AG04449 (cell line): ENCODE measurements around the gene CIAPIN1.

Experiments used
- CTCF ChIA-PET: fragments of 350-600 bp; formaldehyde crosslinking; extraction: SDS; loops from one replicate; lab custom pipeline; 2021; ENCODE audit warnings: antibody characterized with exemption; lab: Yijun Ruan, JAX
- POLR2A ChIA-PET: fragments of 400-600, 350-600 bp; formaldehyde crosslinking; extraction: SDS; loops from one replicate; lab custom pipeline; 2020; ENCODE audit warnings: antibody characterized with exemption, inconsistent platforms; lab: Yijun Ruan, JAX
- DNase-seq: peaks from one replicate; pipeline ENCODE4 v3.0.0-alpha.2; 2010; ENCODE audit warnings: low read depth, low spot score
- H3K4me3 ChIP-seq: 2 replicates; pipeline ENCODE4 v1.5.1; 2011; ENCODE audit warnings: low read depth, mild to moderate bottlenecking, control low read depth, low read length
- TF ChIP-seq, protein P1 (sequence below): IDR thresholded peaks from one replicate; pipeline ENCODE4 v1.5.1; 2011; ENCODE audit warnings: mild to moderate bottlenecking, moderate library complexity, low read length, control low read depth, inconsistent platforms; ENCODE audit not compliant: insufficient read depth; ENCODE audit errors: missing control alignments

The CIAPIN1 gene

DNA sequence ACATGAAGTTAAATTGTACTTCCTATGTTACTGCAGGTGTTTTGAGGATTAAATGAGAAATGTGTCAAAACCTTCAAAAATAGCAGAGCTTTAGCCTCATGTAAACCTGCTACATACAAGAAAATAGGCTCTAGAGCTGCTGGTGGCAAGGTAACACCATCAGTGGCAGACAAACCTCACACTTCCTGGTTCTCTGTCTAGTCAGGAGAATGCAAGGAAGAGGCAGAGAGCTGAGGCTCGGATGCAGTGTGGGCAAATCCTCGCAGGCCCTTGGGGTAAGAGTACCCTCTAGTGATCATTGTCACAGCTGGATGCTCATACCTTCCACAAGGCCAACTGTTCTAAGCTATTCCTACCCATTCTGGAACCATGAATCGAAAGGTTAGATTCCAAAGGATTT lies 14.2 kb downstream of the CIAPIN1 start:
- CTCF ChIA-PET = interaction anchor here (1.0 to 6.4 kb wide), 8 partner anchors 8 to 133 kb away, joined by 3 to 91 read pairs (median 4); partner anchors contain the start of gene POLR2C
- POLR2A ChIA-PET = interaction anchor here (1.3 kb wide), 1 partner anchor 14 kb away, joined by 3 read pairs; the partner anchor contains the start of genes CIAPIN1 and COQ9
- no peak for DNase-seq
- TF ChIP-seq, protein P1, sequence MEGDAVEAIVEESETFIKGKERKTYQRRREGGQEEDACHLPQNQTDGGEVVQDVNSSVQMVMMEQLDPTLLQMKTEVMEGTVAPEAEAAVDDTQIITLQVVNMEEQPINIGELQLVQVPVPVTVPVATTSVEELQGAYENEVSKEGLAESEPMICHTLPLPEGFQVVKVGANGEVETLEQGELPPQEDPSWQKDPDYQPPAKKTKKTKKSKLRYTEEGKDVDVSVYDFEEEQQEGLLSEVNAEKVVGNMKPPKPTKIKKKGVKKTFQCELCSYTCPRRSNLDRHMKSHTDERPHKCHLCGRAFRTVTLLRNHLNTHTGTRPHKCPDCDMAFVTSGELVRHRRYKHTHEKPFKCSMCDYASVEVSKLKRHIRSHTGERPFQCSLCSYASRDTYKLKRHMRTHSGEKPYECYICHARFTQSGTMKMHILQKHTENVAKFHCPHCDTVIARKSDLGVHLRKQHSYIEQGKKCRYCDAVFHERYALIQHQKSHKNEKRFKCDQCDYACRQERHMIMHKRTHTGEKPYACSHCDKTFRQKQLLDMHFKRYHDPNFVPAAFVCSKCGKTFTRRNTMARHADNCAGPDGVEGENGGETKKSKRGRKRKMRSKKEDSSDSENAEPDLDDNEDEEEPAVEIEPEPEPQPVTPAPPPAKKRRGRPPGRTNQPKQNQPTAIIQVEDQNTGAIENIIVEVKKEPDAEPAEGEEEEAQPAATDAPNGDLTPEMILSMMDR = no peak
- no peak overlapping the region for H3K4me3 ChIP-seq

DNA sequence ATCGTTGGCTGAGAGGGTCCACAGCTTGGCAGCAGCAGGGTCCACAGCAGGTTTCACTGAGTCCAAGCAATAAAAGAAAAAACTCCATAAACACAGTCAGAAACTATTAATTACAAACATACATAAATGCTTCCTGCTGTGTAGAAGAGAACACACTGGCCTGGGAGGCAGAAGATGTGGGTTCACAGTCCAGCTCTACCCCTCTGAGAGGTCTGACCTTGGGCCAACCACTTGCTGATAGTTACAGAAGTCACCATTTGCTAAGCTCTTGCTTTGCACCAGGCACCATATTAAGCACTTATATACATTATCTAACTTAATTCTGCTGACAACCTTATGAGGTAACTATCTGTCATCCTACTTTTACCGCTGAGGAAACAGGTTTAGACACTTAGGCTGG lies 14.7 kb downstream of the CIAPIN1 start:
- TF ChIP-seq, protein P1 = no peak
- ChIA-PET POLR2A (interaction anchor here (1.3 kb wide), 1 partner anchor 14 kb away, joined by 3 read pairs; the partner anchor contains the start of genes CIAPIN1 and COQ9), CTCF (interaction anchor here (1.0 to 6.4 kb wide), 5 partner anchors 9 to 131 kb away, joined by 3 to 91 read pairs (median 4); no protein-coding TSS in a partner anchor)
- no peak for DNase-seq
- no peak overlapping the region for H3K4me3 ChIP-seq

DNA sequence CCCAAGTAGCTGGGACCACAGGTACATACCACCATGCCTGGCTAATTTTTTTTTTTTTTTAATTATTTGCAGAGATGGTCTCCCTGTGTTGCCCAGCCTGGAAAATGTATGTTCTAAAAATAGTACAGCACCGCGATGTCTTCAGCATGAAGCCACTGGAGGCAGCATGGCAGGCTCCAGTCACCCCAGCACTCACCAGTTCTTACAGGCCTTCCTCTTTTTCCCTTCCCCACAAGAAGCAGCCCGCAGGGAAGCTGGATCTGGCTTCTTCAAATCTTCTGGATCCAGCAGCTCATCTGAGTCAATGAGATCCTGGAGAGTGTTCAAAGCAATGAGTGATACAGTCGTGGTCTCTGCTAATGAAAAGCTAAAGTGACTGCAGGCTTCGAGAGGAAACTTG lies 16.2 kb downstream of the CIAPIN1 start:
- POLR2A ChIA-PET = no interaction called here

DNA sequence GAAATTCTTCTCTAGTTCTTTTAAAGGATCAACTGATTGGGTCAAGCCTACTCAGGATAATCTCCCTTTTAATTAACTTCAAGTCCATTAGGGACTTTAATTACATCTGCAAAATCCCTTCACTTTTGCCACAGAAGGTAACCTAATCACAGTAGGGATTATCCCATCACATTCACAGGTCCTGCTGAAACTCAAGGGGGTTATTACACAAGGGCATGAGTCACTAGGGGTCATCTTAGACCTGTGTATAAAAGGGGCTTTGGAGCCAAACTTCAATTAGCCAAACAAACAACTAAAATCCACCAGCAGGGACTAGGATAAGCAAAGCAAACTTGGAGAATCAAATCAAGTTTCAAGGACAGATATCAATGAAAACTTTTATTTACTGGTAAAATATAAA lies 19.4 kb downstream of the CIAPIN1 start:
- no peak for DNase-seq
- ChIA-PET CTCF (no interaction called here), POLR2A (no interaction called here)
- H3K4me3 ChIP-seq = no peak overlapping the region
- TF ChIP-seq, protein P1 = no peak

More for the DNA sequence above, 16.2 kb downstream of the CIAPIN1 start:
- no peak for DNase-seq
- CTCF ChIA-PET = interaction anchor here (1.3 to 6.4 kb wide), 4 partner anchors 8 to 89 kb away, joined by 3 to 91 read pairs (median 18); no protein-coding TSS in a partner anchor
- TF ChIP-seq, protein P1 = no peak
- no peak overlapping the region for H3K4me3 ChIP-seq

DNA sequence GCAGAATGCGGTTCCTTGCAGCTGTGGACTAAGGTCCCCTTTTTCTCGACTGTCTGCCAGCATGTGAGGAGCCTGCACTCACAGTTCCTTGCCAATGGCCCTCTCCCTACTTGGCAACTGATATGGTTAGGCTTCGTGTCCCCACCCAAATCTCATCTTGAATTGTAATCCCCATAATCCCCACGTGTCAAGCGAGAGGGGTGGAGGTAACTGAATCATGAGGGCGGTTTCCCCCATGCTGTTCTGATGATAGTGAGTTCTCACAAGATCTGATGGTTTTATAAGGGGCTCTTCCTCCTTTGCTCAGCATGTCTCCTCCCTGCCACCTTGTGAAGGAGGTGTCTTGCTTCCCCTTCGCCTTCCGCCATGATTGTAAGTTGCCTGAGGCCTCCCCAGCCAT lies 19.9 kb downstream of the CIAPIN1 start:
- CTCF ChIA-PET = interaction anchor here (0.8 to 11.8 kb wide), 3 partner anchors 8 to 117 kb away, joined by 3 to 923 read pairs (median 17); no protein-coding TSS in a partner anchor

DNA sequence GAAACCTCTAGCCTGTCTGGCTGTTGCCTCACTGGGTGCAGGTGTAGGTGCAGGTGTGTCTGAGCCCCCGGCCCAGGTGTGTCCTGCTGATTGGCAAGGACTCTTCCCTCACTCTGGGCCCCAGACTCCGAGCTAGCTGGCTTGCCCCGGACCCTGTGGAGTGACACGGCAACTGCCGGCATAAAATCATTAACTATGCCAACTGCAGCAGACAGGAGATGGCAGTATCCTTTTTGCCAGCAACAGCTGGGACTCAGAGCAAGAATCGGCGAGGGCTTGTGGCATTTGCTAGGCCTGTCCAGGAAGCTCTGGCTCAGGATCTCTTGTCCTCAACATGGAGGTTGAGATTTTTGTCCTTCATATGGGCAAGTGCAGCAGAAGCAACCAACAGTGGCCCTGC lies 20.8 kb downstream of the CIAPIN1 start:
- TF ChIP-seq, protein P1 = no peak
- POLR2A ChIA-PET = no interaction called here
- DNase-seq = no peak
- no peak overlapping the region for H3K4me3 ChIP-seq
- CTCF ChIA-PET = interaction anchor here (0.9 to 11.8 kb wide), 5 partner anchors 9 to 116 kb away, joined by 3 to 923 read pairs (median 4); partner anchors contain the start of gene POLR2C

More for the DNA sequence above, 19.9 kb downstream of the CIAPIN1 start:
- TF ChIP-seq, protein P1 = no peak
- no peak overlapping the region for H3K4me3 ChIP-seq
- POLR2A ChIA-PET = no interaction called here
- no peak for DNase-seq
